DMS53 treated with DMSO at 0.1 percent for 48 hours (cell line): Measurements from ENCODE around the gene COL25A1.
"Not testable (repeated sequence)": the region's sequence is repeated elsewhere in the genome, so short reads cannot be mapped to it uniquely, and the experiment has no call there.

Source experiments
- DNase-seq: peaks from one replicate; lab custom pipeline; 2025; ENCODE audit not compliant: unreplicated experiment; lab: John Stamatoyannopoulos, UW

The COL25A1 gene

DNA sequence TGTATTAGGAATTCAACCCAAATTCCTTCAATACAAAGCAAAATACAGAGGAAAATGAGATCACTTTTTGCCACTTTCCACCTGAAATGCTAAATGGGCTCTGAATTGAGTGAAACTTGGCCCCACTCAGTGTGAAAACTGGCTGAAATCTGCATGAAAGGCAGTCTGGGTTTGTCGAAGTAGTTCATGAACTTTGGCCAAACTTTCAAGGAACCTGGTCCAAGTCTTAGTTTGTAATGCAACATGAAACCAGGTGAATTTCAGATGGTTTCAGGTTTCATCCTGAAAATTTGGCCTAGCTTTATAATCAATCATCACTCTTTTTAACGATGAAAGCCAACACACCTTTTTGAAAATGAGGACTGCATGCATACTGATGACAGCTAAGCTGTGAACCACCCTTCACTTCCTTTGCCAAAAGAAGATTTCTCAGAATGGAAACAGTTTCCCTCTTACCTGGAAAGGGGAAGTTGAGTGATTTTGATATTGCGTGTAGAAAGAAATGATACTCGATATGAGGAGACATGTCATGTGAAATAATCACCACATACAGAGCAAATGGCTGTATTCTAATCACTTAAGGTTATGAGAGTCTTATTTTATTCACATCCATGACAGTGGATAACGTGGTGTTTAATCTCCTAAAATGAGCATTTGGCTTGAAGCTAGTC lies 329.7 kb downstream of the COL25A1 start:
- DNase-seq: no peak

DNA sequence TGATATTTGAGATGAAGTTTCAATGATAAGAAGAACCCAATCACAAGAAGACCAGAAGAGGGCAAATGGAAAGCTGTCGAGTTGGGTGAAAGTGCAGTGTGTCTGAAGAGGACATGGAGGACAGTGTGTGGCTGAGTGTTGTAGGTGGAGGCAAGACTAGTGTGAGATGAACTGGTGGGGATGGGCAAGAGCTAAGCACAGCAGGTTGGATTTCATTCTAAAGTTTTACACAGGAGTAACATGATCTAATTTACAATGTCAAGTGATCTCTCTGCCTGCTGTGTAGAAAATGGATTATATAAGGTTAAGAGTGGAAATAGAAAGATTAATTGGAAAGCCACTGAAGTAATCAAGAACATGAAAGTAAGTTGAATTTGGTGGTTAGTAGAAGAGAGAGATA lies 331.0 kb downstream of the COL25A1 start:
- DNase-seq: no peak

DNA sequence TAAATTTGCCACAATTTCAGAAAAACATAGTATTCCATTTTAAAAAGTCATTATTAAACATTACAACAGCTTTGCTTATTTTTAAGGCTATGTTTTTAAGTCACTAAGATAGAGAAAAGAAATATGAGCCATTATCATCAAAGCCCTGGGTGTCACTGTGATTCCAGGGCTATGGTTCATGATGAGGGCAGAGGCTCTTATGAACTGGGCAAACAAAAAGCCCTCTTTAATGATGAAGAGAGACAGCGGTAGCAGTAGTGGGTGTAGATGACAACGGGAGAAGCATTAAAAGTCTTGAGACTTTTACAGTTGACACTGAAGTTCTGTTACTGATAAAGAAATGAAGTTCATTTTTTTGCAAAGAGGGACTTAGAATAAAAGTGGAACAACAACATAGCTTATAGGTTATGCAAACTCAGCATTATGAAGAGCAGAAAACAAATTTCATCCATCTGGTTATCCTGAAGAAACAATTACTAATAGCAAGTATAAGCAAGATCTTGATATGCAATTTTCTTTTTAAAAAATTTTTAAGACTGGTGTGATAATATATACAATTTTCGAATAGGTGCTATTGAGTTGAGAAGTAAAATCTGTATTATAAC lies 336.9 kb downstream of the COL25A1 start:
- DNase-seq: no peak

DNA sequence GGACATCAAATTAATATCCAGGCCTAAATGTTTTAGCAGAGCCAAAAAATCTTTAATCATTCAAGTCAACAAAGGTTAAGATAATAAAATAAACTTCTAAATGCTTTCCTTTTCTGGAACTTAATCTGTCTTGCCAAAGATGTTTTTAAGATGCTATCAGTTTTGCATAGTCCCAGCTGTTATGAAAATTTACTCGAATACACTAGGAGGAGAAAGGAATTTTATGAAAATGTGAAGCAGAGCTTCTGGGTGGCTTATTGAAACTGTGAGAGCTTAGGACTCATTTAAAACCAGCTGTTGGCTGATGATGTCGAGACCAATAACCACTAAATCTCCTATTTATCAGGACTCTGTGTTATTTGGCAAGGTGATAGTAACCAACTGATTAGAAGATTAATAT lies 337.4 kb downstream of the COL25A1 start:
- no peak for DNase-seq

DNA sequence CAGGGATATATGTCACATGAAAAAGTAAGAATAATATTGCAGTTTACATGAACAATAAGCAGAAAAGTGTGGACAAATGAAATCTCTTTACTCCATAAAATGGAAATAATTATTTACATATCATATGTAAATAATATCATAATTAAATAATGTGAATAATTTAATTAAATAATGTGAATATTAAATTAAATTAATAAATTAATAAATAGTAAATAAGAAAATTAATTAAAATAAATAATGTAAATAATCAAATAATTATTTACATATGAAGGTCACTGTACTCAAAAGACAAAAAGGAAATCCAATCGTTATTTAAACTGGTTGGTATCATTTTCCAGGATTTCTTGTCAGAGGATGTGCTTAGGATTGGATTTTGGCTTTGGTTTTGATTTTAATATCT lies 338.5 kb downstream of the COL25A1 start:
- no peak for DNase-seq

DNA sequence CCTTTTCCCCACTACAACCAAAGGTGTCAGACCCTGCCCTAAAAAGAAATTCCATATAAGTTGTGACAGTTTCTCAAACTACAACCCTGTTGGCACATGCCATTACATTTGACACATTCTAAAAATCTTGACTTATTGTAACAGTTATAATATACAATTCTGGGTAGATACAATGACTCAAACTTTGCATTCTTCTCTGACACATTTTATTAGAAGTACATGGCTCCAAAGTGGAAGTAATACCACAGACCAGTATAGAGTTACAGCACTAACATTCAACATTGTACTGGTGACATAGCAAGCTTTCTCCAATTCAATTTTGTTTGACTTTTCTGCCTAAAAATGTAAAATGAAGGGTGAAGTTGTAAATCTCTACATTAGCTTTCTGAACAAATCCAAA lies 343.0 kb downstream of the COL25A1 start:
- no peak for DNase-seq

DNA sequence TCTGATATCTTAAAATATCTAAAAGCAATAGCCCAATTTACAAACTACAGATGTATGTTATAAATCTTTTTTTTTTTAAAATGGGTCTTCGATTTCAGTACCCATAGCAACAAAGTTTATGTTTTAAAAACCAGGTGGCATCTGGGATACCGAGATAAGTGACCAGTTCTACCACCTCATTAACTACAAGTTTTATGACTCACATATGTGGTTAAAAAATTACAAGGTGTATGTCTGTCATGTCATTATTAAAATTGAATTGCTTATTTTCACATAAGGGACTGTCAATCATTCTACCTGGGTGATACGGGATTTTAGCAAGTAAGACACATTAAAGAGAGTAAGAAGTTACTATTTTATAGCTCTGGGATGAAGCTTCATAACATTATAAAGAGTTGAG lies 347.6 kb downstream of the COL25A1 start:
- no peak for DNase-seq

DNA sequence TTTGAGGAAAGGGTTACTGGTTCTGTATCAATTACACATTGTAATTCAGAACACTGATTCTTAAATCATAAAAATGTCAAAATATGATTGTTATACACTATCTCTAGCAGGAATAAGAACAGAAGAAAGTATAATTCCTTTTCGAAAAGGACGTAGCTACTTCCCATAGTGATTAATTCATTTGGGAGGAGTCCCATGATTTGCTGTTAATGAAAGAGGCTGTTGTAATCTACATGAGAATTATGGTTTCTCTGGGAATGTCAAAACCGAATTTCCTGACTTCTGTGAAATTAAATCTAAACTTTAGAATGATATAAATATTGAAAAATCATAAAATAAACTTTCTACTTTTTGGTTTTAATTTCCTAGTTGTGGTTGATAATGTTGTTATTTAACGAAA lies 348.5 kb downstream of the COL25A1 start:
- no peak for DNase-seq

DNA sequence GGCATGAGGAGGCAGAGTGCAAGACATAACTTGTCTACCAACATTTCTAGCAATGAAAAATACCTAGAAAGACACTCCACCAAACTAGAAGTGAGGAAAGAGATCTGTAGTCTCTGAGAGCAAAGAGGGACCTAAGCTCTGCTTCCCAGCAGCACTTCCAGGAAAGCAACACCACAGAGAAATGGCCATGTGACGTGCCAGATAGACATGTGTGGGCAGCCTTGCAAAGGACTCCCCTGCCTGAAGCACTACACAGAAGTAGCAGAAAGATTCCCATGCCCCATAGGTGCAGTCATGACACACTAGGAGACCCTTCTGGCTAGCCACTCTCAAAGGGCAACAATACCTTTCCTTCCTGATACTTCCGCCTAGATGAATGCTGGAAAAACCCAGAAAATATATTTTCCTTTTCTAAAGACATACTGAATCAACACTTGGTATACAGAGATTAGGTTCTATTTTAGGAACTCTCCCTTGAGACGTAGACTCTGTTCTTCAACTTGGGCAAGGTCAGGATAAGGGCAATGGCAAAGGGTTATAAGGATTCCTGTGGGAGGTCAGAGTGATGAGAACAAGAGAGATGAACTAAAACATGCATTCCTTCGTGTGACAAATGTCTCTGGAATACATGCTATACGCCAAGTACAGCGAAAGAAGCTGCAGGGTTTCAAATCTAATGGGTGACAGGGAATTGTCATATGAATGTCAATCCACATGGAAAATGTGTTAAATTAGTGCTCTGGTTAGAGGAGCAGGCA lies 352.1 kb downstream of the COL25A1 start:
- no peak for DNase-seq

DNA sequence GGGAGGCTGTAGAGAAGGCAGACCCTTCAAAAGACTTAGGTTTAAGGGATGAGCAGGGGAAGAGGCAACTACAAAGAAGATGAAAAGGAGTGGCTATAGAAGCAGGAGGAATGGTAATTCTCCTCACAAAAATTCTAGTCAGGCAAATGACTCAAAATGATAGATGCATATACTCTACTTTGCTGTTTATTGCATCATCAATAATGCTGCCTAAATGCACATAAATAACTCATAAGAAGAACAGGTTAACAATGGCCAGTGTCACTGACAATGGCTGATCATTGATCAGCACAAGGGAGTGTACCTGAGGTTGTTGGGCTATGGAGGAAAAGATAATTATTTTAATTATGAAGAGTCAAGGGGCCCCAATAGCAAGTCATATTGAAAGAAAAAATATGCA lies 354.9 kb downstream of the COL25A1 start:
- DNase-seq: no peak

DNA sequence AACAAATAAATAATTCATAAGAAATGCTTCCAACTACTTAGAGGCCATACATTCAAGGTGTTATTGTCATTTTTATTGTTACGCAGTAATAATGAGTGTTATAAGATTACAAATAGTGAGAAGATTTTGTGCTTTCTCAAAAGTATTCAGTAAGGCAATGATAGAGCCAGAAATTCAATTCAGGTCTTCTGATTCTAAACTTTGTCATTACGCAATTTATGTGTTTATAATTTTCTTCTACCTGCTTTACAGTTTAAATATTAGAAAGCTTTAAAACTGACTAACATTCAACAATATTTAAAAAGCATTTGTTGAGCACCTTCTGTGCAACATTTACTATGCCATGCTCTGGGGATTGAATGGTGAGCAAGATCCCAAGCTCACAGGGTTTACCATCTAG lies 356.2 kb downstream of the COL25A1 start:
- no peak for DNase-seq

DNA sequence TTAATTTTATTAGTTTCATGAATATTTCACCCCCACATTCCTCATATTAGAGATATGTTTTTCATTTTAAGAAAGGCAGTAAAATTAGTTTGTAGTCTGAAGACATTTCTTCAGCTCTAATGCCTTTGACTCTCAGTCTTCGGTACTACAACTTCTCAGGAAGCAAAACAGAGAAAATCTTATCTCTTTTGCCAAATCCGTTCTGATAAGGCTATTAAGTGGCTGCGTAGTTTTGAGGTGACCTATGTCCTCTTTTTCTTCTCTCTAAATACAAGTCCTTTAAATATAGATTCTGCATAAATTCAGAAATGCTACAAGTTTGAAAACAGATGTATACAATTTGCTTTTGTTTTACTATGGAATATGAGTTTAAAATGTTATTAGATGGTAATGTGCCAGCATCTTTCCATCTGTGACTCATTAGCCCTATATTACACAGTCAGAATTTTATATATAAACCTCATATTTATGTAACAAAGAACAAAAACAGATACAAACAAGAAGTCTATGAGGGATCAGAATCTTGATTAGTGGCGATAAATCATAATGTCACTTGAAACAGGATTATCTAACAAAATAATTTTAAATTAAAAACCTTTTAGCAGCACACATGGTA lies 358.4 kb downstream of the COL25A1 start:
- DNase-seq: no peak

DNA sequence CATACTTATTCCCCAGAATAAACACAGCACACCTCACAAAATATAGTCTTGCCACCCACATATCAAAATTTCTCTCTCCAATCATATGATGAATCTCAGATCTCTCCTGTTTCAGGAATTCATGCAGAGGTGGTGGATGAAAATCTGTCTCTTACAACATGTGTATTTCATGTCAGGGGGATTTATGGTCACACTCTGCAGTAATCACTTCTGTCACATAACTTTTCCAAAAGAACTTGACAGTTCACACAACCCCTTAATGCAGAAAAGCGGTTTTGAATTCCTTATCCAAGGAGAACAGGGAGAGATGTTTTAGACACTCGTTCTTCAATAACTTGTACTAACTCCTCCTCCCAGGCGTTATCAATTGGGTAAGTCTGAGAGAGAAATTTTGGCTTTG lies 359.1 kb downstream of the COL25A1 start:
- no peak for DNase-seq

DNA sequence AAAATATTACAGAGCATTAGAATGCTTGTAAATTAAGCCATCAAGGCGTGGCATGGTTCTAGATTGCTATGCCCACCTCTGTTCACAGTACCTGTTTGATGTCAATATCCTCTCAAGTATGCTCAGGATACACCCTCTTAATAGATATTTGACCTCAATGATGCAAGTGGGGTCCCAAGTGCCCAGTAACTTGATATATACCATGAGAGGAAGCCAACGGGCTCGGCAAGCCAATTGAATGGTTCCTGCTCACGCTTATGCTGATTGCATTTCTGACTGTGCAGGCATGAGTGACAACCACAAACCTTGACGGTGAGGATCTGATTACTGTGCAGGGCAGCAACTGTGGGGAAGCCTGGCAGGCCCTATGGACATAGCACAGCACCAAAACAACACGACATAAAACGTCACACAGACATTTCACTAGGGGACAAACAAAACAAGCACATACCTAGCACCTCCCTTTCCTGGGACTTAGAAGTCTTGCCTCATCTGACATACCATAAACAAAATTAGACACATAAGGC lies 360.5 kb downstream of the COL25A1 start:
- DNase-seq: no peak

DNA sequence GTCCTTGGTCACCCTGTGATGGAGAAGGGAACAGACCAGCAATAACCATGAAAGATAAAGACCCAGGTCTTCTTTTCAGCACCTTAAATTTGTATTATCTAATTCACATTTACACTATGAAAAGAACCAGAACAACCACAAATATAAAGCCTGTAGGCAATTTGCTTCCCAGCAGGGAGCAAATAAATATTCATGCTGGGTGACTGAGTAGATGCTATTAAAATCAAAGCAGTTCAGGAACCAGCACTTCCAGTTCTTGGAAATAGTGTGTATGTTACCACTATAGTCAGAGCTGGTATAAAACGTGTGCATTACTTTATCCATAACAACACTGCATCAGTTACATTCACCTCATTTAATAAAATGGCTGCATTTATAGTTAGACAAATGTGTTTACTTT lies 361.8 kb downstream of the COL25A1 start:
- no peak for DNase-seq

DNA sequence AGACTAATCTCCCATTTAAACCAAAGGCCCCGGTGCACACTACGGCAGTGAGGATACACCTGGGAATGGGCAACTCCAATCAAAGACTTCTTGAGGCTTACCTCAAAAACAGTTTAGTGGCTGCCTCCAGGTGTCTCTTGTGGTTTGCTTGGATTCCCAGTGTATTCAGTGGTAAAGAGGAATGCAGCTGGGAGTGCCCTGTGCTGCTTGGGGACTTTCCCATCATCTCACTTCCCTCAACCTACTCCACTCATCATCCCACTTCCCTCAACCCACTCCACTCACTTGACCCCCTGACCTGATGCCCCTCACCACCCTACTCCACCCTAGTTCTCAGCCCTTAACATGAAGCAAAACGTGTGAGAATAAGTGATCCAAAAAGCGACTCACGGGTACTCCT lies 362.3 kb downstream of the COL25A1 start:
- no peak for DNase-seq

DNA sequence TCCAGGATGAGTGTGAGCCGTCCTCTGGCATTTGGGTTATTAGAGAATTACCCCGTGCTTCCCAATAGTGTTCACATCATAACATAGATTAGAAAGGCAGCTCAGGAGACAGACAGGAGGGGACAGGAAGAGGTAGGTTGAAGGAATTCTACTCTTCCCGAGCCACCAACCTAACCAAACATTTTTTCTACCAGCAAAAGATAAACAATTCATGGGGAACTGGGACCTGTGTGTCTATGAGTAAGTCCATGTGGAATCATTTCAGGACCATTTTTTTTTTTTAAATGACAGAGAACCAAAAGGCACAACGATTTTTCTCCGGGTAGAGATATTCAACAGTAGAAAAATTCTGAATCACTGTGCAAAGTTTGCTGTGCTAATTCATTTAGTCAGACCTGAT lies 365.4 kb downstream of the COL25A1 start:
- no peak for DNase-seq

DNA sequence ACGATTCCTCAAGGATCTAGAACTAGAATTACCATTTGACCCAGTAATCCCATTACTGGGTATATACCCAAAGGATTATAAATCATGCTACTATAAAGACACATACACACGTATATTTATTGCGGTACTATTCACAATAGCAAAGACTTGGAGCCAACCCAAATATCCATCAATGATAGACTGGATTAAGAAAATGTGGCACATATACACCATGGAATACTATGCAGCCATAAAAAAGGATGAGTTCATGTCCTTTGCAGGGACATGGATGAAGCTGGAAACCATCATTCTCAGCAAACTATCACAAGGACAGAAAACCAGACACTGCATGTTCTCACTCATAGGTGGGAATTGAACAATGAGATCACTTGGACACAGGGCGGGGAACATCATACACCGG lies 368.5 kb downstream of the COL25A1 start:
- DNase-seq: not testable (repeated sequence)

DNA sequence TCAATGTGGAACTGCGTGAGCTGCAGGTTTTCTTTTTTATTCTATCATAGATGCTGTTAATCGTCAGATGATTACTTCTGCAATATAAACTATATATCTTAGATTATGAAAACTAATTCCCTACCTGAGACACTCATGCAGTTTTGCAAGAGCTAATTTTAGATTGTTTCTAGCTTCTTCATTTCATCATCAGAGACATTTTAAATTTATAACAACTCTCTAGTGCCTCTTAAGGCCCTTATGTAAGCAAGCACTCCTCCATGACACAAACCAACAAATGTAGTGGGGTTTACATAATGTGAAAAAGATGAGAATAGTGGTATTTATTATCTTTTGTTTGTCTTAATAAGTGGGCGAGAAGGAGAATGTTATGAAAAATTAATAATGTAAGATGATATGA lies 369.4 kb downstream of the COL25A1 start:
- DNase-seq: peak; percentile 2

DNA sequence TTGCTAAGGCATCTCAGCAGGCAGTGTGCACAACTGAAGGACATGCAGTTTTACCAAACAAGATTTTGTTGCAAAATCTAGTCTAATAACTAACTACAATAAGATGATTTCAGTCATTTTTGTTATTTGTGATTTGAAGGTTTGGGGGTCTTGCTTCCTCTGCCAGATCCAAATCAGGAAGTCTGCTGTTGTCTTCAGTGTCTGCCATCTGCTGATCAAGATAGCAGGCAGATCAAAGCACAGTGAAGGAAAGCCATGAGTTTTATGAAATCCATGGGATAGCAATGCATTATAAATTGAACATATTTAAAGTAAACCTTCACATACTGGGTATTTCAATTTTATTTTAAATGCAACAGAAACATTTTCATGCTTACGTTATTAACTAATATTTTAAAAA lies 370.5 kb downstream of the COL25A1 start:
- no peak for DNase-seq

DNA sequence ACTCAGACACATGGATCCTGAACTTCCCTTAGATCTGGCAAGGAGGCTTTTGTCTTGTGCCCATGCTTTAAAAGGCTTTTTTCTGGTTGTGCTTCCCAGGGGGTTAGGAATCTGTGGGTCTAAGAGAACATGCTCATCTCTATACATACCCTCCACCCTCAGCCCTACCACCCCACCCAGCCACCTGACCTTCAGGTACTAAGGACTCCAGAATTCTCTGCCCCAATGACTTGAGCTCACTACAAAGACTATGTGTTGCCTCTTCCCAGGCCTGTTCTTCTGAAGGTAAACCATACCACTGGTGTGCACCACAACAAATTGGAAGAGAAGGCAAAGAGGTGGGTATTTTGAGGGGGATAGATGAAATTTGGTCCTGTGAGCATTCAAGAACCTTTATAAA lies 372.3 kb downstream of the COL25A1 start:
- no peak for DNase-seq

DNA sequence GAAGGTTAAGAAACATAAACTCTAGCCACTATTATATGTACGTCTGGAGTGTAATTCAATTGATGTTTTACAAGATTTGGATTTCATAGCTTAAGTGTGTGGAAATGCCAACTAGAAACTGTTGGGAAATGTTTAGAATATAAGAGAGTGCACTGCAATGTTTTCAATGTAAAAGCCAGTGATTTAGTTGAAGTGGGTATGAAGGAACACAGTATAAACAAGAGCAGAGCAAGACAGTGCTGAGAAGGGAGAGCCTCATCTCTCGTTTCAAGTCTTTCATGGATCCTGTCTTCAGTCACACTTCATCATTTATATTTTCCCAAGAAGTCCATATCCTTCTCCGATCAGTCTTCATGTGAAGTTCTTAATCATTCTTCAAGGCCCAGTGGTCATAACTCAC lies 375.7 kb downstream of the COL25A1 start:
- no peak for DNase-seq
